NCI-H748 (cell line): ENCODE data around the gene ARHGEF28.
A peak's percentile ranks its signal among the peaks of the same experiment; 100 is the strongest.

Experiments used
- DNase-seq: peaks from one replicate; lab custom pipeline; 2025; ENCODE audit not compliant: unreplicated experiment; lab: John Stamatoyannopoulos, UW

Gene ARHGEF28

GRCh38 chr5:73692166-73692640 is 66.2 kb downstream of the ARHGEF28 start:
- DNase-seq: no peak

DNA sequence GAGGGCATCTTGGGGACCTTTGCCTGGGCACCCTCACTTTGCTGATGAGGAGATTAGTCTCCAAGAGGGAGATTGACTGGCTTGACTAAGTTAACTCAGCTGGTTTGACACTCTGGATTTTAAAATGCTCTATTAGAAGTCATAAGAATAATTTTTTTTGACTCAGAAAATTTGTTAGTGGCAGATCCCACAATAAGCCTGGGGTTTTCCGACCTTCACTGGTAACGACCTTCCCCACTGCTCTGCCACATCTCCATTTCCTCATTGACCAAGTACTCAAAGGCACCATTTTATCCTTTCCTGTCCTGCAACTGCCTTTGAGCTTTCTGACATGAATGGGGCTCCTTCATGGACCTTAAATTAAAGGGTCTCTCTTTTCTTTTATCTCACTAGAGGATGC is 67.0 kb downstream of the ARHGEF28 start:
- no peak for DNase-seq

- no peak for DNase-seq
These were observed 67.6 kb downstream of the ARHGEF28 start for GRCh38 chr5:73693573-73694061.

- DNase-seq: no peak
These were observed 68.1 kb downstream of the ARHGEF28 start for GRCh38 chr5:73694089-73694488.

DNA sequence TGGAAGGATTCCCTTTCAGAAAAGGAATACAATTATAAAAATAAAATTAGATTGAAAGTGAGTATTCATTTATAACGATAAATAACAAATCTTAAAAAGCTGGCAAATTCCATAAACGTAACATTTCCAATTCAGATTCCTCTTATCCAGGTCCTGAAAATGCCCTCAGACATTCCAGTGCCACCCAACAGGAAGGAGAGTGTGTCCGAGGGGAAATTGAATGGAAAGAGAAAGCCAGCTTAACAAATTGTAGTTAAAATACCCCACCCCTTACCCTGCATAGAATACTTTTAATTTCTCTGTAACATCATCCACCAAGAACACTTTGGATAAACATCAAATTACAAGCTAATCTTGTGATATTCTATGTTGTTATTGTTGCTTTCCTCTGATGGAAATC is 72.0 kb downstream of the ARHGEF28 start:
- DNase-seq: no peak

- peak; percentile 31 for DNase-seq
These were observed 75.6 kb downstream of the ARHGEF28 start for GRCh38 chr5:73701566-73701965.

- DNase-seq: no peak
These were observed 76.5 kb downstream of the ARHGEF28 start for GRCh38 chr5:73702534-73702933.

DNA sequence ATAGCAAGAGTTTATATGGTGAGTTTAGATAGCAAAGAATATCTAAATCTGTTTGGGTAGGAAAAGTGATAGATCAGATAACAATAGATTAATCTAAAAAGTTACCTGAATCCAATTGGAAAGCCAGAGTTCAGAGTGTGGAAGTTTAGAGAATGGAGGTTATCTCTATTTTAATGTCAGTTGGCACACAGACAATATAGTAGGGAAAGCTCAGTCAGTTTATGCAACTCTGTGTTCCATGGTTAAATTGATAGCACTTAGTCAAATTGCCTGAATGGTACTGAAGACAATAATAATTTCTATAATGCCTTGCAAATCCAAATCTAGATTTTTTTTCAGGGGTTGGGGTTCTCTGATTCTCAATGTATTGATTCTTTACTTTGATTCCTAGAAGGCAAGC is 77.0 kb downstream of the ARHGEF28 start:
- no peak for DNase-seq

GRCh38 chr5:73705364-73705763 is 79.4 kb downstream of the ARHGEF28 start:
- peak; percentile 33 for DNase-seq

DNA sequence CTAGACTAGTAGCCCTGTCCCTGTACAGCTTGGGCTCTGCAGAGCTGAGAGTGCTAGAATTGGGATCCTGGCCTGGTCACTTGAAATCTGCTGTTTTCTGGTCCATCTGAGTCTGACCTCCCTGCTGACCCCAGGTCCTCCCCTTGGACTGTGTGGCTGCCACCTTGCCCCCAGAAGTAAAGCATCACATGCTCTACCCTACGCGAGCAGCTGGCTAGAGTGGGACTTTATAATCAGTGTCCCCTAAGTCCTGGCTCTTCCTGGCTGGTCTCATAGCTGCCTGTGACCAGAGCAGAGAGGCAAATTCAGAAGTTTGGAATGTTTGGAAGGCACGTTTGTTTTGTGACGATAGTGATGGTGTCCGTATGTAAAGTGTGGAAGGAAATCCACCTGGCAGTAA is 81.0 kb downstream of the ARHGEF28 start:
- DNase-seq: no peak

GRCh38 chr5:73709536-73710129 is 83.6 kb downstream of the ARHGEF28 start:
- no peak for DNase-seq

DNA sequence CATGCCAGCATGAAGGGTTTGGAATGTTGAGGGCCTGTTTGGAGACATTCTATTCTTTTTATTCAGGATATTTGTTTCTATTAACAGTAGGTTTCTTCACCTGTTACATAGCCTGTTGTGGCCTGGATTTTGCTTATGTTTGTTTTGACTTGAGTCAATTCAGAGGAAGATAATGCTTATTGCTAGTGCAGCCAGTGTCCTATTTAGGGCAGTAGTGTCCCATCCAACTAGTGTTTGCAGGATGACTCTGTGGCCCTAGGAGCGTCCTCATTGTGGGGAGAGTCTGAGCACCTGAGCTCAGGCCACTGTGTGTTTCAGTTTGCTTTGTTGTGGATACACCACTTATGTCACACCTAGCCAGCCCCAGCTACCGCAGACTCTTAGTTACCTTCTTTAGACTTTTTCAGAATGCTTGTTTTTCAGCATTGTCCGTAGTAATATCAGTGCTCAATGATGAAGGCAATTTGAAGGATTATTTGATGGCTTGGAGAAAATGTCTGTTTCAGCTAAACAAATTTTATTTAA is 90.3 kb downstream of the ARHGEF28 start:
- DNase-seq: no peak

DNA sequence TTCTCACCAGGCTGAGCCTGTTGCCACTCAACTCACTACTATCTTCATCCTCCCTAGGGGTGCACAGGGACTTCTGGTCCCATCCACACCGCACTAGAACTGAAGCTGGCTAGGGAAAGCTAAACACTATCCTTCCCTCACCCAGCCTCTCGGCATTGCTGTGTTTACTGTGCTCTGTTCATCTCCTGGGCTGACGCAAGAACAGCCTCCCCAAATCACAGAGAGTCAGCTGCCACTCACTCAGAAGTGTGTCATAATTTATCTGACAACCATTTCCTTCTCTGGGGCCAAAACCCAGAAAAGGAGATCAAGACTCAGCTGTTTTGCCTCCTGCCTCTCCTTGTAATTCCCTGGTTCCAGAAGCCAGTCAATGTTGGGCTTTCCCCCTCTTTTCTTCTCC is 92.8 kb downstream of the ARHGEF28 start:
- no peak for DNase-seq

- no peak for DNase-seq
These were observed 93.6 kb downstream of the ARHGEF28 start for GRCh38 chr5:73719632-73720031.

DNA sequence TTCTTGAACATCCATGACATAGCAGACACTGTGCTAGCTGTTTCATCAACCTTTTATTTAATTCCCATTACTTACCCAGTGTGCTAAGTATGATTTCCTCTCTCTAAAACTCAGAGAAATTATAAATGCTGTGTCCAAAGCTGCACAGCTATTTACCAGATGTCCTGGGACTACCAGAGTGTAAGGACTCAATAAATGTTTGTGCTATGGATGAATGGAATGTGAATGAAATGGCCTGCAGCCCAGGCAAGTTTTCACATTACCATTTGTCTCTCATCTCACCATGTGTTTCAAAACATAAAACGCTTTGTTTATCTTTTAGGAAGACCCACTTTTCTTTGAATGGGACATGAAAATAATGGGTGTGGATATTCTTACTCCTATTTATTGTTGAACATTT is 96.2 kb downstream of the ARHGEF28 start:
- DNase-seq: no peak

GRCh38 chr5:73726071-73726470 is 100.1 kb downstream of the ARHGEF28 start:
- no peak for DNase-seq

DNA sequence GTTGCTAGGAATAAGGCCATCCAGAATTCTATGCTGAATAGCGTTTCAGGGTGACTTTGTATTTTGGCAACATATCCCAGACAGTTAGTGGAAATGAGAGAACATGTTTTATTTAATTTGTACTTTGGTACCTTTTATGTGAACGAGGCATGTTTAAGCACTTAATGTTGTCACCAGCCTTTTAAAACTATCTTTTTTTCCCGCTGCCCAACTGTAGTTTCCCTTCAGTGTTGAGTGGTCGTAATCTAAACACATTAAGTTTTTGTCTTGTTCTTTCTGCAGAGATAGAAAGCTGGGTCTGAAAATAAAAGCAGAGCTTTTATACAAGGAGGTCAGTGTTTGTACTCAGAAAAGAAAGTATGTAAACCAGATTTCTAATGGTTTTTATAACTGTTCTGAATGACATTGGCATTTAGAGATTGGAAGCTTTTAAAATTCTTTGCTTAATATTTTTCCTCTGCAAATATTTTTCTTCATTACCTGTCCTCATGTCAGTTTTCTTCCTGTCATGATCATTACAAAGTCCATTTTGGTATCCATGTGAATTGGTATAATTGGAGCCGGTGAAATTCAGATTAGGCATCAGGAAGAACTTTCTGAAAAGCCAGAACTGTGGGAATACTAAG is 100.7 kb downstream of the ARHGEF28 start:
- DNase-seq: no peak

GRCh38 chr5:73727470-73727869 is 101.5 kb downstream of the ARHGEF28 start:
- DNase-seq: no peak

DNA sequence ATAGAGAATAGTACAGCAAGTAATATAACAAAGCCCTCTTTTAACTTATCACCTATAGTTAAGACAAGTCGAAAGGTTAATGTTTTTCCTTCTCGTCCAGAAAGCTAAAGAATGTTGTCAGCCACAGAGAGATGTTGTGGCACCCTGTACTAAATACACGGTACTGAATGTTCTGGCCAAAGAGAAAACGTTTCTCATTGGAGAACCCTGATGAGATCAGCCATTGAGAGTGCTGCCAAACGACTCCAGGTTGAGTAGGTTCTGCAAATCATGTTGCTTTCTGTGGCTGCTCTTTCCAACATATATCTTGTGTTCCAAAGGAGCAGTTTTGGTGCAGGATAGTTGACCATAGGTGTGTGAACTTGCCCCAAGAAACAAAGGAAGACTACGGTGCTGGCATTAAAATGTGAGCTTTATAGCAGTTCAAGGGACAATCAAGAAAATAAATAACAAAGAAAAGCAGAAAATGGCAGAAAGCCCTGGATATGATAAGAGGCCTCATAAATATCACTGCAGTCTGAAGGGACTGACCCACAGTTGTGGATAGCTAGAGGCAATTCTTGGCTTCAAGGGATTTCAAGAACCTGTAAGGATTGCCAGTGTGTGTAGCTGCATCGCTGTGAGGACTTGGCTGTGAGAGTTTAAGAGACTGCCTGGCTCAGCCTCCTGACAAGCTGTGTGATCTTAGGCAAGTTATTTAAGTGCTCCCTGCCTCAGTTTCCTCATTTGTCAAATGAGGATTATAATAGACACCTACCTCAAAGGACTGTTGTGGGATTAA is 102.7 kb downstream of the ARHGEF28 start:
- DNase-seq: no peak

DNA sequence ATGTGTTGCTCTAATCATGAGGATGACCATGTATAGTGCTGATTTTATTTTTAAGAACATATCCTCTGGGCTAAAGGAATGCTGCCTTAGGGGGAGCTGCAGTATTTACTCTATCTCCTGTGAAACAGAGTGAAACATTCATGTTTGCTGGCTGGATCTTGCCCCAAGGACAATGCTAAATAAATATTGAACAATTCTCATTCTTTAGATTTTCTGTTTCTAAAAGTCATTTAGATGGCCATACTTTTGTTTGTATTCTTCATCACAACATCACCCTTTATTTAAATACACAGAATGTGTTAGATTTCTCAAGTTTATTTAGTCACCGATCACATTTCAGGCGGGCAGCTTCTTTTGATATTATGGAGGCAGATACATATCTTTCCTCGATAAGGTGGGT is 103.3 kb downstream of the ARHGEF28 start:
- no peak for DNase-seq

DNA sequence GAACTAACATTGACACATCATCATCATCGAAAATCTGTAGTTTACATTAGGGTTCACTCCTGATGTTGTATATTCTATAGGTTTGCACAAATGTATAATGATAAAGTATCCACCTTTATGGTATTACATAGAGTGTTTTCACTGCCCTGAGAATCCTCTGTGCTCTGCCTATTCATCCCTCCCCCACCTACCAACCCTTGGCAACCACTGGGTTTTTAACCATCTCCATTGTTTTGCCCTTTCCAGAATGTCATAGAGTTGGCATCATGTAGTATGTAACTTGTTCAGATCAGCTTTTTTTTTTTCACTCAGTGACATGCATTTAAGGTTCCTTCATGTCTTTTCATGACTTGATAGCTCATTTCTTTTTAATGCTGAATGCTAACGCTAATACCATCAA is 106.0 kb downstream of the ARHGEF28 start:
- no peak for DNase-seq

DNA sequence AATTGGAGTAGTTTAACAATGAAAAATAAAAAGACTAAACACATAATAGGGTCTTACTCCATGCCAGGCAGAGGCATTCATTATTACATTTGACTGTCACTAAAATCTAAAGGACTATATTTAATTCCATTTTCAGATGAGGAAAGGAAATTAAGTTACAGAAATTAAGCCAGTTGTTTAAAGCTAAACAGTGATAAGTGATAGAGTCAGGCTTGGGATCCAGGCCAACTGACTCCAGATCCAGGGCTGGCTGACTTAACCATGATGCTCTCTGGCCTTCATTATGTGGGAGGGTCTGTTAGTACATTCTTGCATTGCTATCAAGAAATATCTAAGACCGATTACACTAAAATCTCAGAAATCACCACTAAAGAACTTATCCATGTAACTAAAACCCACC is 107.2 kb downstream of the ARHGEF28 start:
- no peak for DNase-seq
